C4-2B (cell line): Measurements from ENCODE around the gene SNRNP40.
A peak's percentile ranks its signal among the peaks of the same experiment; 100 is the strongest.

Source experiments
- H3K27ac ChIP-seq: fragments of 450-650 bp; 2 replicates; pipeline ENCODE4 v1.5.1; 2017
- ZFX ChIP-seq: fragments of 450-650 bp; IDR thresholded peaks from 2 replicates; pipeline ENCODE4 v1.6.1; 2017
- TF ChIP-seq, protein P1 (sequence below): fragments of 450-650 bp; conservative IDR thresholded peaks from 2 replicates; pipeline ENCODE4 v1.5.1; 2017; ENCODE audit warnings: mild to moderate bottlenecking

SNRNP40 gene

DNA sequence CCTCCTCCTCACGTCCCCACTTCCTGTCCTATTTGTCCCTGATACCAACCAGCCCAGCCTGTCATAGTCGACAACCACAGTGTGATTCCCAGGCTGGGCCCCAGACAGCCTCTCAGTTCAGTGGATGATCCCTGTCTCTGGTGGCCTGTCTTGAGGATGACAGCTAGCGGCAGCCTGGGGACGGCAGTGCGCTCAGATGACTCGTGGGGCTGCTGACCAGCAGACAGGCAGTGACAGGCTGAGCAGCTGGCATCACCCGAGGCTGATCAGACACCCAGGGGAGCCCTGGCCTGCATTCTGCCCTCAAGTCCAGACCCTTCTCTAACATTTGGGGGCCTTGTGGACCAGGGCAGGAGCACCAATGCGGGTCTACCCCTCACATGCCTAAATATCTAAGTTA, 77.9 kb downstream of the SNRNP40 start:
- H3K27ac ChIP-seq = no peak overlapping the region
- TF ChIP-seq ZFX = no peak
- TF ChIP-seq, protein P1, sequence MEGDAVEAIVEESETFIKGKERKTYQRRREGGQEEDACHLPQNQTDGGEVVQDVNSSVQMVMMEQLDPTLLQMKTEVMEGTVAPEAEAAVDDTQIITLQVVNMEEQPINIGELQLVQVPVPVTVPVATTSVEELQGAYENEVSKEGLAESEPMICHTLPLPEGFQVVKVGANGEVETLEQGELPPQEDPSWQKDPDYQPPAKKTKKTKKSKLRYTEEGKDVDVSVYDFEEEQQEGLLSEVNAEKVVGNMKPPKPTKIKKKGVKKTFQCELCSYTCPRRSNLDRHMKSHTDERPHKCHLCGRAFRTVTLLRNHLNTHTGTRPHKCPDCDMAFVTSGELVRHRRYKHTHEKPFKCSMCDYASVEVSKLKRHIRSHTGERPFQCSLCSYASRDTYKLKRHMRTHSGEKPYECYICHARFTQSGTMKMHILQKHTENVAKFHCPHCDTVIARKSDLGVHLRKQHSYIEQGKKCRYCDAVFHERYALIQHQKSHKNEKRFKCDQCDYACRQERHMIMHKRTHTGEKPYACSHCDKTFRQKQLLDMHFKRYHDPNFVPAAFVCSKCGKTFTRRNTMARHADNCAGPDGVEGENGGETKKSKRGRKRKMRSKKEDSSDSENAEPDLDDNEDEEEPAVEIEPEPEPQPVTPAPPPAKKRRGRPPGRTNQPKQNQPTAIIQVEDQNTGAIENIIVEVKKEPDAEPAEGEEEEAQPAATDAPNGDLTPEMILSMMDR = no peak

DNA sequence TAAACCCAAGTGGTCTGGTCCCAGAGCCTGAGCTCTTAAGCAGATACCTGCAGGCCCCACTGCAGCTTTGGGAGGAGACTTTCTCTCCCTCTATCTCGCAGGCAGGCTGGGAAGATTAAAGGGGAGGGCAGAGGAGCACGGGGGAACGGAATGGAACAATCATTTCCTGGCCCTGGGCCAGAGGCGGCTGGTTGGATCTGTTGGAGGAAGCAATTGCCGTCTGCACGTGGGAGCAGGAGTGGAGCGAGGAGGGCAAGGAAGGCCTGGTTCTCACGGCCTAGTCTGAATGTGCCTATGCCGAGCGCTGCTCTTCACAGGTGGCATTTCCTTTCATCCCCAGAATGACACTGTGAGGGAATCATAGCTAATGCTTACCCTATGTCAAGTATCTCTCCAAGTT, 80.6 kb downstream of the SNRNP40 start:
- TF ChIP-seq, protein P1 = no peak
- TF ChIP-seq ZFX = peak; percentile 57; the same call in 1 of the 2 replicates
- H3K27ac ChIP-seq = peak overlapping the region; percentile 10

DNA sequence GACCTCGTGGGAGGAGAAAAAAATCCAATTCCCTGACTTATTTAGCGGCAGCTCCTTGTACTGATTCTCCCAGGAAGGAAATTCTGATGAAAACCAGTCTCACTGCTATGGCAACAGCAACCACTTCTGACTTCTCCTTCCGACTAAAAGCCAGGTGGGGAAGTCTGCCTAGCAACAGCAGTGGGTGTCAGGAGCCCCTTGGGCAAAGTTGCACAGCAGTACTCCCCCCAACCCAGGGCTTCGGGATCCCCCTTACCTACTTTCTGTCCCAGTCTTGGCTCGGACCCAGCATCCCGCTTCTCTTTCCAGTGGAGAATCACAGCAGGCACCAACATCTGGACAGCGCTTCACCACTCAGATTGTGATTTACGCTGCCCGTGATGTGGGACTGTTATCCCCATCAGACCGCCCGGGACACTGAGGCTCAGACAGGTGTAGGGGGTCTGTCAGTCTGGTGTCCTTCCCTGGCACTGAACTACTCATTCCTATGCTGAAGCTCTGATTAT, 81.5 kb downstream of the SNRNP40 start:
- TF ChIP-seq ZFX = no peak
- TF ChIP-seq, protein P1 = no peak
- H3K27ac ChIP-seq = no peak overlapping the region

DNA sequence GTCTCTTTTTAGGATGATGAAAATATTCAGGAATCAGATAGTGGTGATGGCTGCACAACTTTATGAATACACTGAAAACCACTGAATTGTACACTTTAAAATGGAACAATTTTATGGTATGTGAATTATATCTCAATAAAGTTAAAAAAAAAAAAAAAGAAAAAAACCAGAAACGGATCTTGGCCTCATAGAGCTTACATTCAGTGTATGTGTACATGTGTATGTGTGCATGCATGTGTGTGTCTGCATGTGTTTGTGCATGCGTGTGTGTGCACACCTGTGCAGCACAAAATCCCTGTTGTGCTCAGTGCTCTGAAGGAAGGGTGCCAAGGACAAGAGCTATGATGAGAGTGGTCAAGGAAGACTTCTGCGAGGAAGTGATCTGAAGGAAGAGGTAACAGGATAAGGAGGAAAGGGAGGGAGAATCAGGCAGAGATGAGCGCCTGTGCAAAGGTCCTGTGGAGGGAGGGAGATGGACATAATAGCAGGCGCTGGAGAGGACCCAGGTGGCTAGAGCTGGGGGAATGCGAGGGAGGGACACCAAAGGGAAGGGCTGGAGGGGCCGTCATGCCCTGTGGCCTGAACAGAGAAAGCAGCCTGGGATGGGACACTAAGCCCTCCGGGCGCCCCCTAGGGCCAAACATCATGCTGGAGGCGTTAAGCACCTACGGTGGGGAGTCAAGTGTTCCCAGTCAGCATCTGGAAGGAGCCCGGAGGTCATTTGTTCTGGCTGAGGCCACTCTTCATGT, 82.1 kb downstream of the SNRNP40 start:
- TF ChIP-seq, protein P1 = no peak
- no peak for TF ChIP-seq ZFX
- H3K27ac ChIP-seq = no peak overlapping the region
